ENCODE data around the gene IQSEC3.
"Not testable (repeated sequence)": the region's sequence is repeated elsewhere in the genome, so short reads cannot be mapped to it uniquely, and the experiment has no call there.

The IQSEC3 gene

DNA sequence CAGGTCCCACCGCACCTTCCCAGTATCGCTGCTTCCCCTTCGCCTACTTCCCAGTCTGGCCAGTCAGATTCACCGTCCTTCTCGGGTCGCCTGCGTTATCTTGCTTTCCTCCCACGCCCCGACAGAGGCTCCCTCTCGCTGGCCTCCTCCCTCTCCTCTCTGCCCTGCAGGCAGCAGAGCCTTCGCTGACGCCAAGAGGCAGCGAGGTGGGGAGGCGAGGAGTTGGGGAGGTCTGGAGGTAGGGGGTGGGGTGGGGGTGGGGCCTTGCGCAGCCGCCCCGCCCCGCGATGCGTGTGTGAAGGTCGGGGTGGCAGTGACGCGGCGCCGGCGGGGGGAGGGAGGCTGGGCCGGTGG lies at the start of gene IQSEC3:
Gene IQSEC3 (plus strand): TSS at position 340 of the 354 bp plus-strand sequence. CDS start 116 bp downstream, outside the sequence.
- not testable (repeated sequence) for DNase-seq

DNA sequence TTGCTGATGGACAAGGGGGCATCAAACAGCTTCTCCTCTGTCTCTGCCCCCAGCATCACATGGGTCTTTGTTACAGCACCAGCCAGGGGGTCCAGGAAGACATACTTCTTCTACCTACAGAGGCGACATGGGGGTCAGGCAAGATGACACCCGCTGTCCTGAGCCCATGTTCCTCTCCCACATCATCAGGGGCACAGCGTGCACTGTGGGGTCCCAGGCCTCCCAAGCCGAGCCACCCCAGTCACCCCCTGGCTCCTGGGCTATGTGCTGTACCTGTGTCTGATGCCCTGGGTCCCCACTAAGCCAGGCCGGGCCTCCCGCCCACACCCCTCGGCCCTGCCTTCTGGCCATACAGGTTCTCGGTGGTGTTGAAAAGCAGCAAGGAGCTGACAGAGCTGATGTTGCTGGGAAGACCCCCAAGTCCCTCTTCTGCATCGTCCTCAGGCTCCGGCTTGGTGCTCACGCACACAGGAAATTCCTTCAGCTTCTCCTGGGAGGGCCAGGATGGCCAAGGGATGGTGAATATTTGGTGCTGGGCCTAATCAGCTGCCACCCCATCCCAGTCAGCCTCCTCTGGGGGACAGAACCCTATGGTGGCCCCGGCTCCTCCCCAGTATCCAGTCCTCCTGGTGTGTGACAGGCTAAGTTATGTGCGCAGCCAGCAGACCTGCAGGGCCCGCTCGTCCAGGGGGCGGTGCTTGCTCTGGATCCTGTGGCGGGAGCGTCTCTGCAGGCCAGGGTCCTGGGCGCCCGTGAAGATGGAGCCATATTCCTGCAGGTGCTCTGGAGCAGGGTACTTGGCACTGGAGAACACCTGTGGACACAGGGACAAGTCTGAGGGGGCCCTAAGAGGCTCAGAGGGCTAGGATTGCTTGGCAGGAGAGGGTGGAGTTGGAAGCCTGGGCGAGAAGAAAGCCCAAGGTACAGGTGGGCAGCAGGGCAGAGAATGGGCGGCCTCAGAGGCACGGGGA lies 48.9 kb upstream of the IQSEC3 start:
- not testable (repeated sequence) for DNase-seq

DNA sequence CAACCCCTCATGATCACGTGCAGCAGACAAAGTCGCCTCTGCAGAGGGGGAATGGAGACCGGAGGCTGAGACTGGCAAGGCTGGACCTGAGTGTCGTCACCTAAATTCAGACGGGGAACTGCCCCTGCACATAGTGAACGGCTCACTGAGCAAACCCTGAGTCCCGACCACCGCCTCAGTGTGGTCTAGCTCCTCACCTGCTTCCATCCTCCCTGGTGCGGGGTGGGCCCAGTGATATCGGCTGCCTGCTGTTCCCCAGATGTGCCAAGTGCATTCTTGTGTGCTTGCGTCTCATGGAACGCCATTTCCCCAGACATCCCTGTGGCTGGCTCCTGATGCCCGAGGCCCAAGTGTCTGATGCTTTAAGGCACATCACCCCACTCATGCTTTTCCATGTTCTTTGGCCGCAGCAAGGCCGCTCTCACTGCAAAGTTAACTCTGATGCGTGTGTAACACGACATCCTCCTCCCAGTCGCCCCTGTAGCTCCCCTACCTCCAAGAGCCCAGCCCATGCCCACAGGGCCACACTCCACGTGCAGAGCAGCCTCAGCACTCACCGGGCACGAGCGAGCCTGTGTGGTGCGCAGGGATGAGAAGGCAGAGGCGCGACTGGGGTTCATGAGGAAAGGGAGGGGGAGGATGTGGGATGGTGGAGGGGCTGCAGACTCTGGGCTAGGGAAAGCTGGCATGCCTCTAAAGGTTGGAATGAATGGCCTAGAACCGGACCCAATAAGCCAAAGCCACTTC lies 47.6 kb upstream of the IQSEC3 start:
- DNase-seq, result not testable (repeated sequence)

DNA sequence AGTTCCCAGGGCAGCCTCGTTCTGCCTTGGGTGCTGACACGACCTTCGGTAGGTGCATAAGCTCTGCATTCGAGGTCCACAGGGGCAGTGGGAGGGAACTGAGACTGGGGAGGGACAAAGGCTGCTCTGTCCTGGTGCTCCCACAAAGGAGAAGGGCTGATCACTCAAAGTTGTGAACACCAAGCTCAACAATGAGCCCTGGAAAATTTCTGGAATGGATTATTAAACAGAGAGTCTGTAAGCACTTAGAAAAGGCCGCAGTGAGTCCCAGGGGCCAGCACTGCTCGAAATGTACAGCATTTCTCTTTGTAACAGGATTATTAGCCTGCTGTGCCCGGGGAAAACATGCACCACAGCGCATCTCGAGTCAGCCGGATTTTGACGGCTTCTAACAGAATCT lies 46.7 kb upstream of the IQSEC3 start:
- not testable (repeated sequence) for DNase-seq

DNA sequence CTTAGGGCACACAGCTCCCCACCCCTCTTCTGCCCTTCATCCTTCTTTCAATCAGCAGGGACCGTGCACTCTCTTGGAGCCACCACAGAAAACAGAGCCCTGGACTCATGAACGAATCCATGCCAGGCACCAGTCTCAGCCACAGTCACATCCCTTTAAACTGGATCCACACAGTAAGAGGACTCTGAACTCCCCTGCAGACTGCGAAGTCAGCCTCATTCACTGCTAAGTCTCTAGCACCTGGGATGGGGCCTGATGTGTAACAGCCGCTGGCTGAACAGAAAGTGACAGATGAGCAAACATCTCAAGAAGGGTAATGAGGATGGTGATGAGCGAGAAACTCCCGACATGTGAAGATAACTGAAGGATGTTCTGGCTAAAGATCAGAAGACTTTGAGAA lies 45.8 kb upstream of the IQSEC3 start:
- TF ChIP-seq POLR2A (IDR thresholded peaks at IDR 0.05; ENCODE audit: low read length) (no peak), GATA1 (IDR thresholded peaks at IDR 0.05; ENCODE audit: low read depth, low read length) (no peak)
- DNase-seq, result no peak

DNA sequence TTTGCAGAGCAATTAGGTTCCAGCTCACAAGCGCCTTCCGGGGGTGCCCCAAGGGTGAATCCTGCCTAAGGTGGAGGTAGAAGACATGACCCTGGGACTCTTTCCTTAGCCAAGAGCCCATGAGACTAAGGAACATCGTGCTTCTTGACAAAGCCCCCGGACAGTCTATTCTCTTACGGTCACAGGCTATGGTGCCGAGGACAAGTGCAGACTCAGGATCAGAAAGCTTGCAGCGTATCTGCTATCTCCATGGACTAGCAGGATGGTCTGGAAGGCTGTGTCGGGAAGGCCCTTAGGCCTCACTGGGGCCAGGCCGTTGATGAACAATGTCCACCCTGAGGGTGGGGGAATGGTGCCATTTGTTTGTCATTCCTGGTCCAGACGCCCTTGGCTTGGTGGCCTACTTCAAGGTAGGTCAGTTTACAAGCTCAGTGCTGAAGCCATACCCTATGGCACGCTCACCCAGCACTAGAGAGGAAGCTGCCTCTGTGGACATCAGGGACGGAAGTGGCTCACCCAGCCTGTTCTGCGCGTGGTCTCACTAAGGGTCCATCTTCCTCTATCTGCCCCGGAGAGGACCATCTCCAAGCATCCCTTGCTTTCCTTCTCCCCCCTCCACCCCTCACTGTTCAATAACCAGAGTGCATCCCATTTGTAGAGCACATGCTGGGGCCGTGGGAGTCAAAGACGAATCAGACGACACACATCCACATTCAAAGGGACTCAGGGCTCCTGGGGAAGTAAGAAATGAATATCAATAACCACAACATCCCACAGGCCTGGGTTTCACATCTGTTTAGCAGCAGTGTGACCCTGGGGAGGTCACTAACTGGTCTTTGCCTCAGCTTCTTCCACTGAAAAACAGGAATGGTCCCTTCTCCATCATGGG lies 45.0 kb upstream of the IQSEC3 start:
- DNase-seq, result no peak
- no peak for TF ChIP-seq POLR2A (IDR thresholded peaks at IDR 0.05; ENCODE audit: low read length)
- no peak for TF ChIP-seq GATA1 (IDR thresholded peaks at IDR 0.05; ENCODE audit: low read depth, low read length)

DNA sequence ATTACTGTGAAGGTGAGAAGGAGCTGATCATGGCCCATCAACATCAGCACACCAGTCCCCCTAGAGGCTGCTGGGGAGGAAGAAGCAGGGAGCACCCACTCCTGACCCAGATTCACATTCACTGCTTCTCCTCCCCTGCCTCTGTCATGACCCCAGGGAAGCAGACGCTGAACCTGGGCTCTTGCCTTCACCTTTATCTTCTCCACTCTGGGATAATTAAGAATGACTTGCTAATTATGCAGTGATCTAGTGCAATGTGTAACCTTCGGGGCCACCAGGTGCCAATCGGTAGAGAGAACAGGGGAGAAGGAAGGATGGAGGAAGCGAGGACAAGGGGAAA lies 44.4 kb upstream of the IQSEC3 start:
- TF ChIP-seq GATA1 (IDR thresholded peaks at IDR 0.05; ENCODE audit: low read depth, low read length) (no peak), POLR2A (IDR thresholded peaks at IDR 0.05; ENCODE audit: low read length) (no peak)
- DNase-seq, result no peak

DNA sequence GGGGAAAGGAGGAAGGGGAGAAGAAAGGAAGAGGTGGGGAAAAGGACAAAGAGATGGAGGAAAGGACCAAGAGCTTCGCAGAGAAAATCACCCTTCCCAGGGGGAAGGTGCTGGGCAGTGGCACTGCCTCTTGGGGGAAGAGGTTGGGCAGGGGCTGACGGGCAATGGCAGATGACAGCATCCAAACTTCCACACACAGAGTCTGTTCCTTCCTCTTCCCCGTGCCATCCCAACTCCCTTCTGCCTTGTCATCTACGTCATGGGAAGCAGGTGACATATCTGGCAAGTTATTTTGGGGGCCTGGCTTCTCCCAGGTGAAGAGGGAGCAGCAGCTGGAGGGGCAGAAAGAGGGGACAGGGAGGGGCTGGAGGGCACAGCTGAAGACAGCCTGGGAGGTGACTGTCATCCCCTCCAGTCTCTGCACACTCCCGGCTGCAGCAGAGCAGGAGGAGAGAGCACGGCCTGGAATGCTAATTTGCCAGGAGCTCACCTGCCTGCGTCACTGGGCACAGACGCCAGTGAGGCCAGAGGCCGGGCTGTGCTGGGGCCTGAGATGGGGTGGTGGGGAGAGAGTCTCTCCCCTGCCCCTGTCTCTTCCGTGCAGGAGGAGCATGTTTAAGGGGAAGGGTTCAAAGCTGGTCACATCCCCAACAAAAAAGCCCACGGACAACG lies 43.9 kb upstream of the IQSEC3 start:
- TF ChIP-seq POLR2A (IDR thresholded peaks at IDR 0.05; ENCODE audit: low read length) (no peak), GATA1 (IDR thresholded peaks at IDR 0.05; ENCODE audit: low read depth, low read length) (no peak)
- DNase-seq, result no peak

DNA sequence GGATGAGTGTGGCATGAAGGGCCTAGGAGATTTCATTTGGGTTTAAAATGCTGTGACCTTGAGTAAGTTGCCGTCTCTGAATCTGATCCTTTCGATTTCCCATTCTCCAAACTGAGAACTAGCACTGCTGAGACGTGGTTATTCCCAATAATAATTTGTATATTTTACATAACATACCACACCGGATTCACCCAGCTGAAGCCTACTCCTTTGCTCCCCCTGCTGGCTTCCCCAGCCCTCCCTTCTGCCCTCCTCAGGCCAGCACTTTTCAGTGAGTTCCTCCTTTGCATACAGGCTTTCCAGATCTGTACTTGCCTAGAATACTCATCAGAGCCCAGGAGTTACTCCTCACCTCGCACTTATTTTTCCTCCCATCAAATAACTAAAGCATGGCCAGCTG lies 38.7 kb upstream of the IQSEC3 start:
- DNase-seq, result not testable (repeated sequence)

DNA sequence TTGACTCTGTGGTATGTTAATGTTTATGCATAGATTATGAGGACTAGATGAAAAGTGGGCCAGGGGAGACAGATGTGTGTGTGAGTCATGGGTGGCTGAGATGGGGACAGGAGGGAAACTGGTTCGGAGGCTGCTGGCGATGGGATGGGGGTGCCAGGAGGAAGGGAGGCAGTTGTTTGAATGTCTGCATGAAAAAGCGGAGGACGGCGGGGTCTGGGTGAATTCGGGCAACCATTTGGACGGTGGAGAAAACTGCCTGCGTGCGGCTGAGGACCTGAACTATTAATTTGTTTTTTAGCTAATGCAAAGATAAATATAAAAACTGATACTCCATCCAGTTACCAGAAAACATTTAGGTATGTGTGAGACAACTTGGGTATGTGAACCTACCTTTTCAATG lies 27.8 kb upstream of the IQSEC3 start:
- not testable (repeated sequence) for DNase-seq

DNA sequence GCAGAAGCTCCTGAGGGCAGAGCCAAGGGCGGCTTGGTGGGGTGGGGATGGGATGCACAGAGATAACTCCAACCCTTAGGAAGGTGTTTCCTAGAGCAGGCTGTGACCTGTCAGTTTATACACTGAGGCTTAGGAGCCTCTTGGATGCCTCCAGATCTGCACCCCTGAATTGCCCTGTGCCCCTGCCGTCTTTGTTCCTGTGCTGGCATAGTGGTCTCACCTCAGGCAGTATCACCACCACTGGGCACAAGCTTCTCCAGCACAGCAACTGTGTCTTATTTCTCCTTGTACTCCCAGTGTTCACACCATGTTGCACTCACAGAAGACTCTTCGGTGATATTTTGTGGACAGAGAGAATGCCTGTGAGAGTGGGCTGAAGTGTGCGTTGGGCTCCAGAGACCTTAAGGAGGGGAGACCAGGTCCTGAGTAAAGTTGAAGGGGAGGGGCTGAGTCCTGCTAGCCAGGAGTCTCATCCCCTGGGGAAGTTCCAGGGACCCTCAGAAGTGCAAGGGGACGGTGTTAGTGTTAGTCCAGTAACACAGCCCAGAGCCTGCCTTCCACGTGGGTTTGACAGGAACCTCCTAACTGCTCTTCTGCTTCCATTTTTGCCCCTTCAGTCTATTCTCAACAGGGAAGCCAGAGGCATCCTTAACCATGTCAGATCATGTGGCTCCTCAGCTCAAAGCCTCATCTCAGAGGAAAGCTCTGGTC lies 26.9 kb upstream of the IQSEC3 start:
- not testable (repeated sequence) for DNase-seq

DNA sequence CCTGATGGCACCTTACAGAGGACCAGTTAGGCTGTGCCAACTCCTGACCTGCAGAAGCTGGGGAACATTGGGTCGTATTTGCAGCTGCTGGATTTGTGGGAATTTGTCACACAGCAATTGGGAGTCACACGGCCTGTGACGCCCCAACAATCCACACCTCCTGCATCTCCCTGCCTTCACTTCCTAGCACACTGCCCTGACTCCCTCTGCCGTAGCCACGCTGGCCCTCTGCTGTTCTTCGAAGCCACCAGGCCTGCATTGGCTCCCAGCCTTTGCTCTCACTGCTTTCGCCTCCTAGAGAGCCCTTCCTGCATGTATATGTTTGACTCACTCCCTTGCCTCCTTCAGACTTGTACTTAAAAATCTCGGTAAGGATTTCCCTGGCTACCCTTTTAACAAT lies 22.2 kb upstream of the IQSEC3 start:
- DNase-seq, result not testable (repeated sequence)

DNA sequence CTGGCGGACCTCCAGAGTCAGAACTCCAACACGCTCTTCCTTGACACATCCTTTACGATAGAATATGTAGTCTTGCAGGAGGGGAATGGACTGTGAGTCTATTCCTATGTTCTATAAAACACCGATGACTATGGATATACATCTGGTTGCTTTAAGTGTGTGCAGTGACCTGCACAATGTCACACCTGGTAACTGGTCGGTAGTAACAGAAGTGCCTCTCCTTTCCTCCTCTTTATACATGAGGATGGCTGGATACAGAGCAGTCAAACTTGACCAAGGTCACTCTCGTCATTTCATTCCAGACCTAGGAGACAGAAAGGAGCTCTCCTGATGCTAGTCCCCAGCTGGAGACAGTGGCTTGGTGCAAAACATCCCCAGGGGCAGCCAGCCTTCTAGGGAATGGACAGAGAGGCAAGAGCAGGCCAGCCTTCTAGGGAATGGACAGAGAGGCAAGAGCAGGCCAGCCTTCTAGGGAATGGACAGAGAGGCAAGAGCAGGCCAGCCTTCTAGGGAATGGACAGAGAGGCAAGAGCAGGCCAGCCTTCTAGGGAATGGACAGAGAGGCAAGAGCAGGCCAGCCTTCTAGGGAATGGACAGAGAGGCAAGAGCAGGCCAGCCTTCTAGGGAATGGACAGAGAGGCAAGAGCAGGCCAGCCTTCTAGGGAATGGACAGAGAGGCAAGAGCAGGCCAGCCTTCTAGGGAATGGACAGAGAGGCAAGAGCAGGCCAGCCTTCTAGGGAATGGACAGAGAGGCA lies 21.2 kb upstream of the IQSEC3 start:
- DNase-seq, result not testable (repeated sequence)

DNA sequence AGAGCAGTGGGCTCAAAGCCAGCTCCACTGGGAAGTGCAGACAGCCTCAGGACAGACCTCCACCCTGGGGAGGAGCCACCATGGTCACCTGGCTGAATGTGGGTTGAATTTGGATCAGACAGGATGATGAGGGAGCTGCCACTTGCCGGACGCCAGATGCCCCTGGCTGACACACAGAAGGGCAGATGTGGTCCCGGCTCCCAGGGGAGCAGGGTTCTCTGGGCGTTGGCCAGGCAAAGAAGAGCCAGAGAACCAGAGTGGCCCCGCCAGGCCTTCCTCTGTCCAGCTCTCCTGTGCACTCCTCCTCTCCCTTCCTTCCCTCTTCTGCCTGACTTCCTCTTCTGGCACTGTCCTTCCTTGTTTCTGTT lies 20.6 kb upstream of the IQSEC3 start:
- DNase-seq, result not testable (repeated sequence)

DNA sequence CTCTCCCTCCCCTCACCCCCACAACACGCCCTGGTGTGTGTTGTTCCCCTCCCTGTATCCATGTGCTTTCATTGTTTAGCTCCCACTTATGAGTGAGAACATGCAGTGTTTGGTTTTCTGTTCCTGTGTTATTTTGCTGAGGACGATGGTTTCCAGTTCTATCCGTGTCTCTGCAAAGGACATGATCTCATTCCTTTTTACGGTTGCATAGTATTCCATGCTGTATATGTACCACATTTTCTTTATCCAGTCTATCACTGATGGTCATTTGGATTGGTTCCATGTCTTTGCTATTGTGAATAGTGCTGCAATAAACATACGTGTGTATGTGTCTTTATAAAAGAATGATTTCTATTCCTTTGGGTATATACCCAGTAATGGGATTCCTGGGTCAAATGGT lies 20.0 kb upstream of the IQSEC3 start:
- DNase-seq, result not testable (repeated sequence)

DNA sequence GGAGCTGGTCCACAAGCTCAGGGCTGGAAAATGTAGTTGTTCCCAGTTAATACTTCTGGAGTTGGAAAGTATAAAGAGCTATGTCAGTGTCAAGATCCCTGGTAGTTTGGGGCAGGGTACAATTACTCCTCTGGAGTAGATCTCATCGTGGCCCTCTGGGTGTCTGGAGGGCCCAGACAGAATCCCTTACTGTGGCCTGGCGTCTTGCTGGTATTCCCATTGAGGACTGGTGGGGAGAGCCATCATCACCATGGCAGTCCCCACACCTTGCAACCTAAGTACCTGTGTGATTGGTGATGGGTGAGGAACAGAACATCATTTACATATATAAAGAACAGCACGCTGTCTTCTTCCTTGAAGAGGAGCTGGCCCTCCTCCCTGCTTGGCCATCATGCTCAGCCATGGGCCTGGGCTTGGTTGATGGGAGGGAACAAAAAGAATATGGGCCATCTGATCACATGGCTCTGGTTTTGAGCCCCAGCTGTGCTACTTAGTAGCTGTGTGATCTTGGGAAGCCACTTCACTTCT lies 18.8 kb upstream of the IQSEC3 start:
- not testable (repeated sequence) for DNase-seq

DNA sequence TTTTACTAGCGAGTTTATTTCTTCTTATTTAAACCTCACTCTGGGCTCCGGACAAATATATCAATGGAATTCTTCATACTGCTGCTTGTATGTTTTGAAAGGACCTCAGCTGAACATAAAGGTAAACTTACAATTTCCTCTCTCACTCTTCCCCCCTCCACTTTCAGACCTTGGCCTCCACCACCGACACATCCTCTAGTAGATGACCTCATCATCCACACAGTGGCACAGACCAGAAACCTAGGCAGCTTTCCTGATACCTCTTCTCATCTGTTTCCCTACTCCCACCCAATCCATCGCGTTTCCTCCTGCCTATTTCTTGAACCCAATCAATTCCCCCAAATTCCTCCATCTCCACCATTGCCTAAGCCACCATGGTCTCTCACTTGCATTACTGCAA lies 17.4 kb upstream of the IQSEC3 start:
- not testable (repeated sequence) for DNase-seq

DNA sequence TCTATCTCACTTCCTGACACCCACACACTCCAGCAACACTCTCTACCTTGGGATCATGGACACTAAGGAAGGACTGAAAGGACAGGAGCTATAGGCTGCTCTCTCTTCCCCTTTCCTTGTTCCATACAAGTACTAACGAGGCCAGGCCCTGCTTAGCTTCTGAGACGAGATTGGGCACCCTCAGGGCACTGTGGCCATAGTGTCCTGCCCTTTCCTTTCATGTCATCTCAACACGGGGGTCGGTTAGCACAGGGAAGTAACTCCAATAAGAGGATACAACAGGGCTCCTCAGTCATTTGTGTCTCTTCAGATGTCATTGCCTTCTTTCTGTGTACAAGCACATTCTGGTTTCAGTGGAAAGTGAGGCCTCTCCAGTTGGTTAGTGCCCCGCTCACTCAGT lies 15.5 kb upstream of the IQSEC3 start:
- DNase-seq, result not testable (repeated sequence)

DNA sequence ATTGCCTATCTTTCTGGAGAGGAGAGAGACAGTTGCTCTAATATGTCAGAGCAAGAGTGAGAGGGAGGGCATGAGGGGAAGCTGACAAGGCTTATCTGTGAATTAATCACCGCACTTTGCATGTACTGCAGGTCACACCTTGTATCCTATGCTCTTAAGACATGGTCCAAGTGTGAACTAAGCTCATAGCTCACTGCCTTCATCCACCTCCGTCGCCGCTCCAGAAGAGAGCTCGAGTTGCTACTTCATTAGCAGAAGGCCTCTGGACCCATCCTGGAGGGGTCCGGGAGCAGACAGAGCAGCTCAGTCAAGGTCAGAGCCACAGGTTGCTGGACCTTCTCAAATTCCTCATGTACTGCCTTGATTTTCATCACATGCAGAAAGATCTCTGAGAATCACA lies 14.6 kb upstream of the IQSEC3 start:
- DNase-seq, result not testable (repeated sequence)

All from erythroblast (primary cell).